ENCODE data around the gene FUT1. TPM values are rescaled to one million over a fixed set of nuclear protein-coding genes. Genes with fewer than 3 reads are reported as not detected.

Gene FUT1
- total and polyA plus RNA-seq, 2 of the 8 experiments (the other 6 are each of a cell fraction or from before 2014, with no cell fraction given): 7.4 to 12.9 TPM

DNA sequence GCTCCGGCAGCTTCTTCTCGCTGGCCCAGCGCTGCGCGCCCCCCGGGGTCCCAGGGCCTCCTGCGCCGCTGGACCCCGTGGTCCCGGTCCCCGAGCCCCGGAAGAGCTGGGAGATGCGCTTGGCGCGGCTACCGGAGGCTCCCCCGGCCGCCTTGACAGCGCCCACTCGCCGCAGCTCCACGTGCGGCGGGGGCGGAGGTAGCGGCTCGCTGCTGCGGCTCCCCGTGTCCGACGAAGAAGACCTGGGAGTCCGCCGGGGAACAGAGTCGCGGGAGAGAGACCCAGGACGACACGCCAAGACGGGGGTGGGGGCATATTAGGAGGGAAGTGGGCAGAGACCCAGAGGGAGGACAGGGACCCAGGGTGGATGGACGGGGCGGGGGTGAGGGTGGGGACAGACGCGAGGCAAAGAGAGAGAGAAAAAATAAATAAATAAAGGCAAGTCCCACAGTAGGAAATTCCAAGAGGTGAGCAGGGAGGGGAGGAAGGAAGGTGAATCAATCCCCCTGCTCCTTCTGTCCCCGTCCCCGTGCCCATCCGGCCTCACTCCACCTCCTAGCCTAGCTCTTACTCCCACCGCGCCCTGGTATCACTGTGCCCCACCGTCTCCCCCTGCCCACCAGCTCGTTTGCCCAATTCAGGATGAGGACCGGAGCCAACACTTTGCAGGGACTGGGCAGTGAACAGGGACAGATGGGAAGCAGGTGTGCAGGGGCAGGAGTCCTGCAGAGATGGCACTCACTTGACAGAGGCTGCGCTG is 12.9 kb downstream of the FUT1 start:
- H3K4me3 ChIP-seq (ENCODE audit: extremely low read depth in 1 of 4, insufficient read depth in 2 of 4, low read depth in 3 of 4, low read length in 4 of 4): peak overlapping the region; percentile 38 to 75 (median 52)
- H3K23ac ChIP-seq (ENCODE audit: insufficient read length): no peak overlapping the region
- H3K18ac ChIP-seq (ENCODE audit: extremely low read depth, low read length): peak overlapping the region; percentile 32; the same call in 1 of the 2 replicates
- no peaks in the 10 kb centered on the region for H3K36me3 ChIP-seq (ENCODE audit: control insufficient read depth in 2 of 4, insufficient read depth in 4 of 4, low read length in 3 of 4)
- no peaks in the 10 kb centered on the region for H3K9me3 ChIP-seq (ENCODE audit: insufficient read depth in 2 of 2, low read depth in 1 of 2, low read length in 1 of 2)
- H3K4me1 ChIP-seq (replicated peaks in 1 of 4; ENCODE audit: control insufficient read depth in 3 of 4, insufficient read depth in 4 of 4, low read length in 3 of 4): peaks cover 5 to 26% (median 22%) of the 10 kb centered on the region in 4 experiments
- H4K91ac ChIP-seq (replicated peaks; ENCODE audit: insufficient read length, low read length): no peak overlapping the region
- H2BK12ac ChIP-seq (ENCODE audit: low read depth, low read length): no peak overlapping the region; the same call in 1 of the 2 replicates
- H3K23me2 ChIP-seq (ENCODE audit: low read depth, low read length): peaks cover 10% of the 10 kb centered on the region; the same call in 1 of the 2 replicates
- DNase-seq (ENCODE audit: low read depth in 1 of 2, low spot score in 2 of 2) (no peak), FAIRE-seq (no peak)
- no peak overlapping the region for H2AK5ac ChIP-seq (ENCODE audit: low read depth, low read length)
- H4K5ac ChIP-seq (ENCODE audit: insufficient read length, low read depth, low read length): no peak overlapping the region
- H2BK15ac ChIP-seq (ENCODE audit: low read length): peak overlapping the region; percentile 84; the same call in 1 of the 2 replicates
- ChIA-PET CTCF (ENCODE audit: partially characterized antibody) (interaction anchor here (0.5 to 3.6 kb wide), 14 partner anchors 11 to 471 kb away, joined by 3 to 23 read pairs (median 4); partner anchors contain the start of genes CA11, FUT1 and FUT2), POLR2A (ENCODE audit: partially characterized antibody) (interaction anchor here (0.8 to 4.5 kb wide), 18 partner anchors 9 to 157 kb away, joined by 3 to 22 read pairs (median 6); partner anchors contain the start of genes CA11, FAM83E and FUT2)
- H3K27ac ChIP-seq (ENCODE audit: low read depth, low read length): no peak overlapping the region
- WGBS, 2 experiments (ENCODE audit: extremely low coverage in 1 of 2, insufficient coverage in 1 of 2, insufficient read length in 1 of 2, insufficient replicate concordance in 2 of 2, low coverage in 1 of 2, low lambda C conversion rate in 2 of 2, missing lambda C conversion rate in 1 of 2): 7% methylated on average over 30 of the region's 51 CpGs; no CpG with 5 or more reads in 1 of the 2 experiments
- H4K20me1 ChIP-seq (replicated peaks in 1 of 2; ENCODE audit: control insufficient read depth in 1 of 2, insufficient read depth in 2 of 2, low read length in 2 of 2): no peaks in the 10 kb centered on the region
- 0 out of 2 replicates have a peak overlapping the region, but pooled peaks have one; percentile 60 for H2AFZ ChIP-seq (ENCODE audit: low read length)
- no peak overlapping the region for H2BK20ac ChIP-seq (ENCODE audit: low read length)
- no peak overlapping the region for H3K4ac ChIP-seq (replicated peaks; ENCODE audit: insufficient read length, low read depth, low read length)
- H3K56ac ChIP-seq (replicated peaks; ENCODE audit: insufficient read length, low read depth, low read length): no peak overlapping the region
- no peak overlapping the region for H2BK120ac ChIP-seq (replicated peaks; ENCODE audit: low read depth, low read length)
- no peak overlapping the region for H3K14ac ChIP-seq (ENCODE audit: insufficient read length)
- peak overlapping the region; percentile 75 to 95 for H3K4me2 ChIP-seq (ENCODE audit: insufficient read depth in 1 of 2, low read depth in 2 of 2, low read length in 2 of 2)
- no peak overlapping the region for H2BK5ac ChIP-seq (ENCODE audit: low read depth, low read length)
- H3K79me2 ChIP-seq (ENCODE audit: control insufficient read depth in 1 of 2, insufficient read depth in 2 of 2, low read length in 2 of 2): no peaks in the 10 kb centered on the region
- no peak overlapping the region for H3K9ac ChIP-seq (replicated peaks in 1 of 4; ENCODE audit: extremely low read depth in 1 of 4, low read depth in 3 of 4, low read length in 3 of 4)
- peaks cover 3 to 19% (median 12%) of the 10 kb centered on the region in 4 experiments; a peak in 6 of 7 replicates for H3K27me3 ChIP-seq (replicated peaks in 1 of 4; ENCODE audit: control insufficient read depth in 3 of 4, extremely low read depth in 1 of 4, insufficient read depth in 3 of 4, low read length in 3 of 4)
- no peaks in the 10 kb centered on the region for H3K79me1 ChIP-seq (ENCODE audit: low read depth, low read length)
- H4K8ac ChIP-seq (ENCODE audit: extremely low read depth, insufficient read depth, low read length): no peak overlapping the region
- TF ChIP-seq HDAC2 (IDR thresholded peaks at IDR 0.05; ENCODE audit: borderline replicate concordance in 1 of 2, low read depth in 2 of 2, low read length in 2 of 2) (no peak), GTF2F1 (IDR thresholded peaks at IDR 0.05; ENCODE audit: borderline replicate concordance, low read depth, low read length) (no peak), CBX8 (IDR thresholded peaks at IDR 0.05; ENCODE audit: borderline replicate concordance, low read depth, low read length) (no peak), TEAD4 (IDR thresholded peaks at IDR 0.05; ENCODE audit: low read depth, low read length) (no peak), CHD2 (IDR thresholded peaks at IDR 0.05; ENCODE audit: low read length) (no peak), TAF7 (optimal IDR thresholded peaks at IDR 0.05; ENCODE audit: borderline replicate concordance, low read depth, low read length) (no peak), SP2 (IDR thresholded peaks at IDR 0.05; ENCODE audit: low read length) (no peak), KDM4A (IDR thresholded peaks at IDR 0.05; ENCODE audit: low read depth, low read length, severe bottlenecking) (peak; percentile 60), SIX5 (IDR thresholded peaks at IDR 0.05; ENCODE audit: low read depth, low read length) (no peak), TBP (IDR thresholded peaks at IDR 0.05; ENCODE audit: low read depth, low read length) (no peak)
- TF ChIP-seq, protein P1, sequence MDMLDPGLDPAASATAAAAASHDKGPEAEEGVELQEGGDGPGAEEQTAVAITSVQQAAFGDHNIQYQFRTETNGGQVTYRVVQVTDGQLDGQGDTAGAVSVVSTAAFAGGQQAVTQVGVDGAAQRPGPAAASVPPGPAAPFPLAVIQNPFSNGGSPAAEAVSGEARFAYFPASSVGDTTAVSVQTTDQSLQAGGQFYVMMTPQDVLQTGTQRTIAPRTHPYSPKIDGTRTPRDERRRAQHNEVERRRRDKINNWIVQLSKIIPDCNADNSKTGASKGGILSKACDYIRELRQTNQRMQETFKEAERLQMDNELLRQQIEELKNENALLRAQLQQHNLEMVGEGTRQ (IDR thresholded peaks at IDR 0.05; ENCODE audit: low read length): no peak

Data from H1 (cell line).